GM18502 (cell line): ENCODE measurements around the gene SFTPA1.
"Not testable (repeated sequence)": the region's sequence is repeated elsewhere in the genome, so short reads cannot be mapped to it uniquely, and the experiment has no call there.

Source experiments
- ATAC-seq: cut with Tn5 transposase; IDR thresholded peaks from one replicate; pipeline ENCODE4 v1.9.1; 2021; ENCODE audit warnings: mild to moderate bottlenecking; ENCODE audit not compliant: unreplicated experiment, poor library complexity

SFTPA1 gene

DNA sequence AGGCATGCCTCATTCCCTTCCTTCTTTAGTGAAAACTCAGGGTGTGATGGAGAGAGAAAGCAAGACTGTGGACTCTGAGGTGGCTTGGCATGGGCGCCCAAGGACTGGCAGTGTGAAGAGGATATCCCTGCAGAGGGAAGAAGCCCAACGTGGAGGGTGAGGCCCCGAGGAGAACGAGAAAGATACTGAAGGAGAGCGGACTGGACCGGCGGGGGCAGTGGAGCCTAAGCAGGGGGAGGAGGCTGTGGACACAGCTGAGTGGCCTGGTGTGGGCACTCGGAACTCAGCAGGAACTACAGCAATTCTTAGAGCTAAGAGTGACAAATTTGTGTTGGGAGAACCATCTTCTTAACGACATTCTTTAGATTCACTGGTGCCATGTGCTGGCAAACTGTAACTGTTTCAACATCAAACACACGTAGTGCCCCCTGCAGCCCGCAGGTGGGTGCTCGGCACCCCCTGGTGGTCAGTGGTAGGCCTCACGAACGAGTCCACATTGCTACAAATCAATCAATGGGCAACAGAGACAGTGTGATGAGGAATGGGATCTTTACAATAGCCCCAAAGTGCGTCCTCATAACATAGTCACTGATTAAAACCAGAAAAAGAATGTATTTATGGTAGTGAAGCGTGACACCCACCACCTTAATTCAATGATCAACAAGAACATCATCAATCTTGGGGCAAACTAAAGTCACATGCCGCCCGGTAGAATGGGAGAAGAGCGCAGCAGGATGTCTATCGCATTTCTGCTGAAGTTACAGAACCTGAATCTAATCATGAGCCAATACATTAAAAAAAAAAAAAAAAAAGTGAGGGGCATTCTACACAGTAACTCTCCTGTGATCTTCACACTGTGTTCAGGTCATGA is 2.0 kb upstream of the SFTPA1 start:
- no peak for ATAC-seq

DNA sequence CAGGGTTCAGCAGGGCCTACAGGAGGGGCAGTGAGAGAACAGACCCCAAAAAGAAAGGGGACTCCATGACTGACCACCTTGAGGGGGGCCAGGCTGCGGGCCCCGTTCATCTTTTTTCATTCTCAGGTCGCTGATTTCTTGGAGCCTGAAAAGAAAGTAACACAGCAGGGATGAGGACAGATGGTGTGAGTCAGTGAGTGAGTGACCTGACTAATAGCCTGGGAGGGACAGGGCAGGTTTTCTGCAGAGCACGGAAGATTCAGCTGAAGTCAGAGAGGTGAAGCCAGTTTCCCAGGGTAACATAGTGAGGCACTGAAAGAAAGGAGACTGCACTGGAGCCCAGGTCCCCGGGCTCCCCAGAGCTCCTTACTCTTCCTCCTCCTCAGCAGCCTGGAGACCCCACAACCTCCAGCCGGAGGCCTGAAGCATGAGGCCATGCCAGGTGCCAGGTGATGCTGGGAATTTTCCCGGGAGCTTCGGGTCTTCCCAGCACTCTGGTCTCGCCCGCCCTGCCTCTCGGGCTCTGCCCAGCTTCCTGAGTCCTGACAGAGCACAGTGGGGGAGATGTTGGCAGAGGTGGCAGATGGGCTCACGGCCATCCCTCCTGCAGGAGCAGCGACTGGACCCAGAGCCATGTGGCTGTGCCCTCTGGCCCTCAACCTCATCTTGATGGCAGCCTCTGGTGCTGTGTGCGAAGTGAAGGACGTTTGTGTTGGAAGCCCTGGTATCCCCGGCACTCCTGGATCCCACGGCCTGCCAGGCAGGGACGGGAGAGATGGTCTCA is 646 bp downstream of the SFTPA1 start:
- not testable (repeated sequence) for ATAC-seq

DNA sequence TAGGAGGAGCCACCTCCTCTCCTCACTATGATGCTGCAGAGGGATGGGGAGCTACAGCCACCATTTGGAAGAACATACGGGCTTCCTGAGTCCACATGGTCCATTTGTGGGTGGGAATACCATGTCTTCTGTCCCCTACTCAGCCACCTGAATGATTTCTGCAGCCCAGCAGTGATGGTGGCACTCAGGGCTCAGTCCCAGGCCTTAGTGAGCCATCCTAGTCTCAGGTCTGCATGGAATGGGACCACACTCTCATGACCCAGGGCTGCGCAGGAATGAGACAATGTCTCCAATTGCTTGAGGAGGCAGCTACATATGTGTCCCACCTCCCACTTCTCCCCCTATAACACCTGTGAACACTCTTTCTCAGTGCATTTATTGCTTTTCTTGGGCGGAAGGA is 4.8 kb downstream of the SFTPA1 start:
- ATAC-seq, result no peak

DNA sequence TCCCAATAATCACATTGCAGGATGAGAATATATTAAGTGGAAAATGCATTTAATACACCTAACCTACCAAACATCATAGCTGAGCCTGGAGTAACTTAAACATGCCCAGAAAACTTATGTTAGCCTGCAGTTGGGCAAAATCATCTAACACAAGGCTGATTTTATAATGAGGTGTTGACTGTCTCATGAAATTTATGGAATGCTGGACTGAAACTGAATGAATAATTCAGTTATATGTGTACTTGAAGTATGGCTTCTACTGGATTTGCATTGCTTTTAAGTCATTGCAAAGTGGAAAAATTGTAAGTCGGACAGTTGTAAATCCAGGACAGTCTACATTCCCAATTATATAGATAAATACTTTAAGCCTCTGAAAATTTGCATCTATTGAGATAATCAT is 5.4 kb downstream of the SFTPA1 start:
- ATAC-seq, result no peak

DNA sequence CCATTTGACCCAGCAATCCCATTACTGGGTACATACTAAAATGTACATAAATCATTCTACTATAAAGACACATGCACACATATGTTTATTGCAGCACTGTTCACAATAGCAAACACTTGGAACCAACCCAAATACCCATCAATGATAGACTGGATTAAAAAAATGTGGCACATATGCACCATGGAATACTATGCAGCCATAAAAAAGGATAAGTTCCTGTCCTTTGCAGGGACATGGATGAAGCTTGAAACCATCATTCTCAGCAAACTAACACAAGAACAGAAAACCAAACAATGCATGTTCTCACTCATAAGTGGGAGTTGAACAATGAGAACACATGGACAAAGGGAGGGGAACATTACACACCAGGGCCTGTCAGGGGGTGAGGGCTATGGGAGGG is 12.9 kb downstream of the SFTPA1 start:
- ATAC-seq, result not testable (repeated sequence)

DNA sequence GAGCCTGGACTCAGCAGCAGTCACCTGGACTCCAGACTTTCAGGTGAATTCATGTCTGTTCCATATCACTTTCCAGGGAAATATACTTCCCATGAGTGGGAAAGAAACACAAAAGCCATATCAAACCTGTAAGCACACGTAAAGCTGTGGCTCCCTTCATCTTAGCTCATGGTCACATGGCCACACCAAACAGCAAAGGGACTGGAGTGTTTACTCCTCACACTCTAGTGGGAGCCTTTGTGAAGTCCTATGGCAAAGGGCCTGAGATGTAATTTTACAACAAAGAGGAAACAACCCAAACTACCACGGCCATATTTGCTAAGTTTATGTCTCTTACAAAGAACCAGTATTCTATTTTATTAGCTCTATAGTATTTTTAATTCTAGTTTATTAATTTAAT is 16.3 kb downstream of the SFTPA1 start:
- ATAC-seq, result no peak

DNA sequence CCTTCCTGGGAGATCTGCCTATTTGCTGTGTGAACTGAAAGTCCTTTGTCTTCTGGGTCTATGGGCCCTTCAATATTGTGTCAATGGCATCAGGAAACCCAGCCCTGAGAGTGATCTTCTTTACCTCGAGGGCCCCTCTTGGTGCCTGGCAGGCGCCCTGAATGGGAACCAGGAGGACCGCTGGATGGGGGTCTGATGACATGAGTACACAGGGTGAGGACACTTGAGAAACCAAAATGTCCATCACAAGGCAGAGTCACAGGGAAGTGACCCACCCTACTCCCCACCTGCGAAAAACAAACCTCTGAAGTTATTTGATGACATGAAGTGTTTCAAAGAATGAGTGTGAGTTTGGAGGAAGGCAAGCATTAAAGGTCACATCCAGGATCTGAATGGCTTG is 17.3 kb downstream of the SFTPA1 start:
- no peak for ATAC-seq

DNA sequence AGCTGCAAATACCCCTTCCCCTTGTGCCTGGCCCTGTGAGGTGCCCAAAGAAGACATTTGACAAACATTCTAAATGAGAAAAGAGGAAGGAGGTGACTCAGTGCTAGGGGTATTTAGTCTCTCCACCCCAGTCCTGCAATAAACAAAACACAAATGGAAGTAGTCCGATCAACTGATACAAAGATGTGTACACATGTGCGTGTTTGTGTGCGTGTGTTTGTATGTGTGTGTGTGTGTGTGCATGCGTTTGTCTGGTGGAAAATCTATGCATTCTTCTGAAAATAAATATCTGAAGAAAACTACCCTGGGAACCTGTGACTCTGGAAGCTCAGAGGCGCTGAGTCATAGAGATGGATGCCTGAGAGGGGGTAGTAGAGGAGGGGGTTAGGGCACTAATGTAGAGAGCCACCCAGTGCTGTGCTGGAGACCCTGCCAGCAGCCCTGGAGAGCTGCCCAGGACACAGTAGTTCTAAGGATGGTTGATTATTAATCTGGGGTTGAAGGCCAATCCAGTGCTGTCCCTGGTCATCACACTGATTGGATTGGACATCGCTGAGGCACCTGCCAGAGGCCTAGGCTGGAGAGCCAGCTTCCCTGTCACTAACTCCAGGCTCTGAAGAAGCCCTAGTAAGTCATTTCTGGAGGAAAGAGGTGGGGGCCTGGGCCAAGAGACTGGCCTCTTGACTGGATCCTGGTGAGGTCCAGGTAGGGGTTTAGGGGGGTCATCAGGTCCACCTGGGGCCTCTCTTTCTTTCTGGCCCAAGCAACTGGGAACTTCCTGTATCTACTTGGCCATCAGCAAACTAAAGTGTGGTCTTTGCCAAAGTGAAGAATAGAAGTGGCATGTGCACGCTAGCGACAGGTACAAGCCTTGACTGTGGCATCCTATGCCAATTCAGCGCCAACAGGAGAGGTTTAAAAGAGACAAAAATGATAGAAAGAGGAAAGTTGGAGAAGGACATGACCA is 18.5 kb downstream of the SFTPA1 start:
- ATAC-seq, result no peak

DNA sequence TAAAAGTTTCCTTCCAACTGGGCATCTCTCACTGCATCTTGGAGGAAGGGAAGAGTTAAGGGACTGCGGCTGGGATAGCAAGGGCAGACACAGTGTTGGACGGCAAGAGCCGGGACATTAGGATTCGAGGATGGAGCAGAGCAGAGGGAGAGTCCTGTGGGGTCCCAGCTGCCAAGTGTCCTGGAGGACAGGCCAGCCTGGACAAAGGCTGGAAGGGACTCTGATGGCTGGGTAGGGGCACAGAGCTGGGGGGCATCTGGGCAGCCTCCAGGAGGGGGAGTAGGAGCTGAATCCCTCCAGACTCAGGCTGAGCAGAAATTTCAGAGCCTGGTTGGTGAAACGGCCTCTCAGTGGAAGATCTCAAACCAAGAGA is 19.2 kb downstream of the SFTPA1 start:
- ATAC-seq, result no peak

DNA sequence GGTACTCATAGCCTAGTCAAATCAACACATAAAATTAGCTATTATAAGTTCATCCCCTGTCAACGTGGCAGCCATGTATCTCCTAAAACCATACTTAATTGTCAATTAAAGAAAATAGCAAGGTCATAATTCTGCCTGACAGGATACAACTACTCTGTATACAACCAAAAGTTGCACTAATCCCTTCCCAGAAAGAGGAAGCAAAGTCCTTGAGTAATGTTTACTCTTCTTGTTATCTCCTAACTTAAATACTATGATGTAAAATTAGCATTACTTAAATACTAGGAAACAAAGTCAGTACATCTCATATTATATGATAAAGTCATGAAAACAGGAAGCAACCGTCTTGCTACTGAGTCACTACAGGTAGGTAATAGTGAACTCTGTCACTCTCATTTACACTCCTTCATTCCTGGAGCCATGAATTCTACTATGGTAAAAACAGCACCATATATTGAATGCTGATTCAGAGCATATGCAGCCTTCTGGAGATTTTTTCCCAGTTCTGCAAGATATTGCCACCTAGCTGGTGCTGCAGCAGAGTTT is 26.0 kb downstream of the SFTPA1 start:
- not testable (repeated sequence) for ATAC-seq

DNA sequence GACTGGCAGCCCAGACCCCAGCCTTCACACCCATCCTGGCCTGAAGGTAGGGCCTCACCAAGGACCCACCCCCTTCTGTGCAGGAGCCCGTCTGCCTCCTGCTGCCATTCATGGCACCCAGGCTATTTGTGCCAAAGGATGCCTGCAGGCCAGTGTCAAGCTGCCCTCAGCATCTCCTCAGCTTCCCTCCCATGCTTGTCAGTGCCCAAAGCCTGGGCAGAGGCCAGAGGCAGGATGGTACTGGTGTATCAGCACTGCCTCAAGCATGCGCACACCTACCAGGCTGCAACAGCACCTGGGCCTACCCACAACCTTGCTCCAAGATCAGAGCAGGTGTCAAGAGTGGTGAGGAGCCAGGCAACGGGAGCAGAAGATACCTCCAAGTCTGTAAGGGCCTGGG is 27.6 kb downstream of the SFTPA1 start:
- no peak for ATAC-seq

DNA sequence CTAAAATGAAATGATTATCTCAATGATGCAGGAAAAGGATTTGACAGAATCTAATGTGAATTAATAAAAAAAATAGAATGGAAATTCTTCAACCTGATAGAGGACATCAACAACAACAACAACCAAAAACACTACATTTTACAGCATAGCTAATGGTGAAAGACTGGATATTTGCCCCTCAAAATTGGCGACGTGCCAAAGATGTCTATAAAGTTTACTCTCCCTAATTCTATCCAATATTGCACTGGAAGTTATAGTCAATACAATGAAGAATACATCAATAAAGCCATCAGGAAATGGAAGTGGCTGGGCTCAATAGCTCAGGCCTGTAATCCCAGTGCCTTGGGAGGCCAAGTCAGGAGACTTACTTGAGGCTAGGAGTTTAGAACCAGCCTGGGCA is 42.0 kb downstream of the SFTPA1 start:
- ATAC-seq, result not testable (repeated sequence)

DNA sequence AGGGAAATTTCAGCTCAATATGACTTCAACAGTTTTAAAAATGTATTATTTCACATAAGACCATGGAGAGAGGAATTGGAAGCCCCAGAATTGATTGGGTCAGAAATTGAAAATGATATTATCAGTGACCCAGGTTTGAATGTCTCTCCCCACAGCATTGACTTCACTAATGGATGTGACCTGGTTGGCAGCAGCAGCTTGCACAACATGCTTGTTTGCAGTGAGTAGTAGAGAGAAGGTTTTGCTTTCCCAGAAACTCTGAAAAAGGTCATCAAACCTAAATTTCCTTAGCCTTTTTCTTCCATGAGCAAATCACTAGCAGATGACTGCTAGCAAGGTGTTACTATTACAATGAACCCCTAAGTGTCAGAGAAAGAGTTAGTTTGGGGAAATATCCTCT is 52.5 kb downstream of the SFTPA1 start:
- ATAC-seq, result not testable (repeated sequence)

DNA sequence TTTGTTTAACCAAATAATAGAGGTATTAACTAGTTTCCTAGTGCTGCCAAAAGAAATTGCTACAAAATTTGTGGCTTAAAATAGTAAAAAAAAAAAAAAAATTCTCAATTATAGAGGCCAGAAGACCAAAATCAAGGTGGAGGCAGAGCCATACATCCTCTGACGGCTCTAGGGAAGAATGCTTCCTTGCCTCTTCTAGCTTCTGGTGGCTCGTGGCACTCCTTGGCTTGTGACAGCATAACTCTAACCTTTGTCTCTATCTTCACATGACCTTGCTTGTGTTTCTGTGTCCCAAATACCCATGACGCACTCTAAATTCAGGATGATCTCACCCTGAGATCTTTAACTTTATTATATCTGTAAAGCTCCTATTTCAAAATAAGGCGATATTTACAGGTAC is 53.9 kb downstream of the SFTPA1 start:
- not testable (repeated sequence) for ATAC-seq
